ENCODE data around the gene RNU1-3. TPM values are rescaled to one million over a fixed set of nuclear protein-coding genes. Genes with fewer than 3 reads are reported as not detected.
"Not testable (repeated sequence)": the region's sequence is repeated elsewhere in the genome, so short reads cannot be mapped to it uniquely, and the experiment has no call there.

The RNU1-3 gene
- total RNA-seq, 2 experiments from 2014 or later: 4,982 to 5,937 TPM

DNA sequence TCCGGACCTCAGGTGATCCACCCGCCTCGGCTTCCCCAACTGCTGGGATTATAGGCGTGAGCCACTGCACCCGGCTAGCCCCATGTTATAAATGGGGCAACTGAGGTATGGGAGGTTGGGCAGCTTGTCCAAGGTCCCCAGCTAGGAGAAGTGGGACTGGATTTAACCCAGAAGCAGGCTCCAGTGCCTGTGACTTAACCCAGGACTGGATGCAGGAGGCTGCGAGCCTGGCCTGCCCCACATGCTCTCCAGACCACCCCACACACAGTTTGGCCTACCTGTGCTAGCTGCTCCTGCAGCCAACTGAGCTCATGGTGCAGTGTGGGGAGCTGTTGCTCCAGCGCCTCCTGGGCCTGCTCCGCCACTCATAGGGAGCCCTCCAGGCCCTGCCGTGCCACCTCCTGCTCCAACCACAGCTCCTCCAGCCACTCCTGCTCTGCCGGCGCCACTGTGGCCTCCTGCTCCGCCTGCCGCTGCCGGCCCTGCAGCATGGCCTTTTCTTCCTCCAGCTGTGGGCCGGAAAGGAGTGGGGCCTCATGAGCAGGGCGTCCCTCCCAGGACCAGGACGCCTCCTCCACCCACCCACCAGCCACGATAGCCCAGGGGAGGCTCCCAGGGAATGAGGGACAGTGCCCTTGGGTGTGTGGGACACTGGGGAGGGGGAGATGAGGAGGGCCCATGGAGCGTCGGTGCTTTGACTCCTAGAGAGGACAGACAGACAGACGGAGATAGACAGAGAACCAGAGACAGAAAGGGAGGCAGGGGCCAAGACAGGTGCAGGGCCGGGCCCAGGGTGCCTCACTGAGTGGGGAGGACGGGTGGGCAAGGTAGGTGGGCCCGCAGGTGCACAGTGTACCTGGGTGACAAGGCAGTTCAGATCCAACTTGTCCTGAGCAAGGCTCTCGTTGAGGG is 41.0 kb downstream of the RNU1-3 start:
- H3K4me3 ChIP-seq (ENCODE audit: low read length): no peak overlapping the region
- no peak overlapping the region for H3K27ac ChIP-seq (ENCODE audit: low read depth in 1 of 2, low read length in 2 of 2)
- DNase-seq: peak in 3 of 14 experiments; percentile 19 to 43 (median 39)
- H3K4me3 Mint-ChIP-seq: no peak overlapping the region
- H3K27ac Mint-ChIP-seq: no peak overlapping the region
- no peak for ATAC-seq (ENCODE audit: poor library complexity)
- no peaks in the 10 kb centered on the region for H3K27me3 ChIP-seq (ENCODE audit: control insufficient read depth in 1 of 2, insufficient read depth in 2 of 2, low read length in 2 of 2)
- no peaks in the 10 kb centered on the region for H3K27me3 Mint-ChIP-seq
- no peaks in the 10 kb centered on the region for H3K4me1 ChIP-seq (ENCODE audit: insufficient read depth, low read length)
- H3K9me3 ChIP-seq (ENCODE audit: control insufficient read depth in 1 of 2, insufficient read depth in 1 of 2, low read length in 2 of 2): no peaks in the 10 kb centered on the region
- H3K36me3 ChIP-seq (ENCODE audit: insufficient read depth, low read length): peaks cover 73% of the 10 kb centered on the region
- H3K9me3 Mint-ChIP-seq: no peaks in the 10 kb centered on the region
- no peak for TF ChIP-seq CTCF (IDR thresholded peaks at IDR 0.05)
- ChIA-PET CTCF (interaction anchor here (0.9 to 1.6 kb wide), 6 partner anchors 9 to 84 kb away, joined by 3 to 8 read pairs (median 4); no protein-coding TSS in a partner anchor), POLR2A (interaction anchor here (0.5 to 2.0 kb wide), 3 partner anchors 13 to 1867 kb away, joined by 3 to 7 read pairs (median 5); no protein-coding TSS in a partner anchor)
- intact Hi-C loops (cut with DNase I, micrococcal nuclease): loop anchor here in 1 of 2 experiments (2.0 kb wide), 1 partner anchor 325 kb away; no protein-coding TSS in a partner anchor
- no peaks in the 10 kb centered on the region for H3K4me1 Mint-ChIP-seq (ENCODE audit: low read depth)
- peaks cover 37% of the 10 kb centered on the region for H3K36me3 Mint-ChIP-seq (ENCODE audit: low read depth)

- not testable (repeated sequence) for H3K27me3 Mint-ChIP-seq; H3K27ac Mint-ChIP-seq; H3K27ac ChIP-seq (ENCODE audit: low read depth in 1 of 2, low read length in 2 of 2); H3K4me1 Mint-ChIP-seq (ENCODE audit: low read depth); H3K4me3 ChIP-seq (ENCODE audit: low read length); H3K27me3 ChIP-seq (ENCODE audit: control insufficient read depth in 1 of 2, insufficient read depth in 2 of 2, low read length in 2 of 2); ATAC-seq (ENCODE audit: poor library complexity); H3K9me3 Mint-ChIP-seq; H3K4me1 ChIP-seq (ENCODE audit: insufficient read depth, low read length); H3K9me3 ChIP-seq (ENCODE audit: control insufficient read depth in 1 of 2, insufficient read depth in 1 of 2, low read length in 2 of 2); H3K4me3 Mint-ChIP-seq
- ChIA-PET POLR2A (interaction anchor here (2.0 kb wide), 2 partner anchors 11 to 20 kb away, joined by 5 to 7 read pairs; no protein-coding TSS in a partner anchor), CTCF (interaction anchor here (0.6 to 1.6 kb wide), 9 partner anchors 8 to 884 kb away, joined by 3 to 8 read pairs (median 3); no protein-coding TSS in a partner anchor)
- peaks cover 21% of the 10 kb centered on the region for H3K36me3 Mint-ChIP-seq (ENCODE audit: low read depth)
- DNase-seq: peak in 3 of 14 experiments; percentile 22 to 56 (median 44)
- intact Hi-C loops (cut with DNase I, micrococcal nuclease): loop anchor here in 1 of 2 experiments (2.0 kb wide), 1 partner anchor 327 kb away; no protein-coding TSS in a partner anchor
- H3K36me3 ChIP-seq (ENCODE audit: insufficient read depth, low read length): peaks cover 66% of the 10 kb centered on the region
These were observed 42.7 kb downstream of the RNU1-3 start for GRCh38 chr1:16623812-16624719.

- H3K27me3 Mint-ChIP-seq; H3K4me3 ChIP-seq (ENCODE audit: low read length); H3K27ac ChIP-seq (ENCODE audit: low read depth in 1 of 2, low read length in 2 of 2); H3K27ac Mint-ChIP-seq; CTCF ChIA-PET; H3K9me3 ChIP-seq (ENCODE audit: control insufficient read depth in 1 of 2, insufficient read depth in 1 of 2, low read length in 2 of 2); ATAC-seq (ENCODE audit: poor library complexity); intact Hi-C loops (cut with DNase I, micrococcal nuclease); H3K4me1 Mint-ChIP-seq (ENCODE audit: low read depth); H3K9me3 Mint-ChIP-seq; H3K4me3 Mint-ChIP-seq; H3K4me1 ChIP-seq (ENCODE audit: insufficient read depth, low read length); H3K27me3 ChIP-seq (ENCODE audit: control insufficient read depth in 1 of 2, insufficient read depth in 2 of 2, low read length in 2 of 2): not testable (repeated sequence)
- POLR2A ChIA-PET: interaction anchor here (1.3 kb wide), 1 partner anchor 10 kb away, joined by 7 read pairs; the partner anchor contains the start of gene NBPF1
- peak in 3 of 14 experiments; percentile 7 to 33 (median 28) for DNase-seq
- peaks cover 14% of the 10 kb centered on the region for H3K36me3 Mint-ChIP-seq (ENCODE audit: low read depth)
- H3K36me3 ChIP-seq (ENCODE audit: insufficient read depth, low read length): peaks cover 63% of the 10 kb centered on the region
These were observed 43.4 kb downstream of the RNU1-3 start for GRCh38 chr1:16623337-16623736.

GRCh38 chr1:16621681-16622315 is 45.0 kb downstream of the RNU1-3 start:
- H3K4me3 Mint-ChIP-seq; H3K4me1 Mint-ChIP-seq (ENCODE audit: low read depth); ATAC-seq (ENCODE audit: poor library complexity); H3K9me3 ChIP-seq (ENCODE audit: control insufficient read depth in 1 of 2, insufficient read depth in 1 of 2, low read length in 2 of 2); H3K4me3 ChIP-seq (ENCODE audit: low read length); H3K27me3 ChIP-seq (ENCODE audit: control insufficient read depth in 1 of 2, insufficient read depth in 2 of 2, low read length in 2 of 2); H3K27ac ChIP-seq (ENCODE audit: low read depth in 1 of 2, low read length in 2 of 2); H3K4me1 ChIP-seq (ENCODE audit: insufficient read depth, low read length); H3K36me3 Mint-ChIP-seq (ENCODE audit: low read depth); H3K9me3 Mint-ChIP-seq; H3K27me3 Mint-ChIP-seq; H3K27ac Mint-ChIP-seq: not testable (repeated sequence)
- peaks cover 59% of the 10 kb centered on the region for H3K36me3 ChIP-seq (ENCODE audit: insufficient read depth, low read length)
- peak in 2 of 14 experiments; percentile 34 to 41 for DNase-seq
- intact Hi-C loops (cut with DNase I, micrococcal nuclease): loop anchor here in 1 of 2 experiments (1.0 kb wide), 1 partner anchor 330 kb away; no protein-coding TSS in a partner anchor
- POLR2A ChIA-PET: interaction anchor here (1.0 to 1.3 kb wide), 2 partner anchors 9 to 330 kb away, joined by 3 to 7 read pairs; partner anchors contain the start of gene NBPF1
- CTCF ChIA-PET: interaction anchor here (1.0 to 2.1 kb wide), 6 partner anchors 9 to 23 kb away, joined by 3 to 6 read pairs (median 5); no protein-coding TSS in a partner anchor
